Measurements from ENCODE around the gene EIF4G1.
A peak's percentile ranks its signal among the peaks of the same experiment; 100 is the strongest.
"Not testable (repeated sequence)": the region's sequence is repeated elsewhere in the genome, so short reads cannot be mapped to it uniquely, and the experiment has no call there.

EIF4G1 gene

GRCh38 chr3:184314363-184314699 is at the start of gene EIF4G1:
EIF4G1 (plus strand) TSS chr3:184314606; CDS start chr3:184315797, 1,191 bp downstream.
- peaks cover 0 to 23% (median 8%) of the 10 kb centered on the region in 3 donors for H3K36me3 ChIP-seq
- H3K4me1 ChIP-seq = peaks cover 0 to 44% (median 37%) of the 10 kb centered on the region in 4 donors
- H3K4me3 ChIP-seq = peak within 1 kb of the TSS; percentile 76 to 77
- H3K27me3 ChIP-seq = no peaks in the 10 kb centered on the region
- peak within 1 kb of the TSS; percentile 94 to 97 for H3K27ac ChIP-seq
- H3K9me3 ChIP-seq = no peaks in the 10 kb centered on the region
- DNase-seq = peak; percentile 94 to 97
- intact Hi-C loops (cut with DNase I; ENCODE audit: low total_unique reads) = no loop called here
- TF ChIP-seq CTCF (IDR thresholded peaks at IDR 0.05) = no peak

GRCh38 chr3:184267249-184267648 is 47.2 kb upstream of the EIF4G1 start:
- H3K27ac ChIP-seq; H3K4me1 ChIP-seq; H3K36me3 ChIP-seq; intact Hi-C loops (cut with DNase I; ENCODE audit: low total_unique reads); H3K9me3 ChIP-seq; DNase-seq; H3K4me3 ChIP-seq: not testable (repeated sequence)
- peaks cover 0 to 32% of the 10 kb centered on the region in 2 donors for H3K27me3 ChIP-seq

DNA sequence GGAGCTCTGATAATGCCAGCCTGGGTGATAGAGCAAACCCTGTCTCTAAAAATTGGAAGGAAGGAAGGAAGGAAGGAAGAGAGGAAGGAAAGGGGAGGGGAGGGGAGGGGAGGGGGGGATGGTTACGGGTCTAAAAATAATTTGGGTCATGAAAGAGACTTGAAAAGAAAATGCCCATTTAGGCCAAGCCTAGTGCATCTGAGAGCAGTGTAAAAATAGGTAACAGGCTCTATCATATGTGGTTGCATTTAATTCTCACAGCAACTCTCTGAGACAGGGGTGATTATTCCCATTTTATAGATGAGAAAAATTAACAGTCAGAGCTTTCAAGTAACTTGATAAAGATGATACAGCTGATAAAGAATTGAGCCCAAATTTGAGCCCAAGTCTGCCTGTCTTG is 42.1 kb upstream of the EIF4G1 start:
- Histone ChIP-seq H3K36me3 (no peaks in the 10 kb centered on the region), H3K4me3 (no peak overlapping the region), H3K27ac (no peak overlapping the region), H3K4me1 (peaks cover 0 to 6% (median 1%) of the 10 kb centered on the region in 4 donors), H3K27me3 (peaks cover 0 to 39% of the 10 kb centered on the region in 2 donors), H3K9me3 (no peaks in the 10 kb centered on the region)
- intact Hi-C loops (cut with DNase I; ENCODE audit: low total_unique reads) = no loop called here
- no peak for TF ChIP-seq CTCF (IDR thresholded peaks at IDR 0.05)
- no peak for DNase-seq

- no peak for TF ChIP-seq CTCF (IDR thresholded peaks at IDR 0.05)
- no peak overlapping the region for H3K27ac ChIP-seq
- intact Hi-C loops (cut with DNase I; ENCODE audit: low total_unique reads) = no loop called here
These were observed 39.1 kb upstream of the EIF4G1 start for GRCh38 chr3:184275381-184275701.

DNA sequence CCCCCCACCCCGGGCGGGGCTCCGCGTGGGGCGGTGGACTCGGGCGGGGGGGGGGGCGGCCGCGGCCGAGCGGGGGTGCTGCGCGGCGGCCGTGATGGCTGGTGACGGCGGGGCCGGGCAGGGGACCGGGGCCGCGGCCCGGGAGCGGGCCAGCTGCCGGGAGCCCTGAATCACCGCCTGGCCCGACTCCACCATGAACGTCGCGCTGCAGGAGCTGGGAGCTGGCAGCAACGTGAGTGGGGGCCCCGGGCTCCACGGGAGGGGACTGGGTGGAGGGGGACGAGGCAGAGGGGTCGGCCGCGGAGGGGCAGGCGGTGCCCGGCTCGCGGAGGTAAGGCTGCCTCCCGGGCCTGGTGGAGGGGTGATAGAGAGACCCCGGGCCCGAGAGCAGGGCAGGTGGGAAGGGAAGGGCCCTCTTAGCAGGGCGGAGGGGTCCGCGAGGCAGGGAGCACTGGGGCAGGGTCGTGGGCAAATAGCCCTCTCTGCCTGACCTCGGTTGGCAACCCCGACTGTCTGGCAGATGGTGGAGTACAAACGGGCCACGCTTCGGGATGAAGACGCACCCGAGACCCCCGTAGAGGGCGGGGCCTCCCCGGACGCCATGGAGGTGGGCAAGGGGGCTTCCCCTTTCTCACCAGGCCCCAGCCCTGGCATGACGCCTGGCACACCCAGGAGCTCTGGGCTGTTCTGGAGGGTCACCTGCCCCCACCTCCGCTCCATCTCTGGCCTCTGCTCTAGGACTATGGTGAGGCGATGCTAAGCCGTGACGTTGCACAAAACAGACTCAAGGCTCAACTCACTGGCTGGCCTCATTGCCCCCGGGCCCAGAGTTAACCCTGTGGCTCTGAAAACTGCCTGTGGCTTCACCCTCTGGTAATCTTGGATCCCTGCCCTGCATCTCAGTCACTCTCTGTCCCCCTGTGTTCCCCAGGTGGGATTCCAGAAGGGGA is 38.2 kb upstream of the EIF4G1 start, which contains the start of gene ECE2:
ECE2 (plus strand) TSS at position 62 of the 950 bp plus-strand sequence; CDS start at position 194, 132 bp downstream.
- H3K36me3 ChIP-seq = no peaks in the 10 kb centered on the region
- H3K4me1 ChIP-seq = peaks cover 0 to 6% (median 1%) of the 10 kb centered on the region in 4 donors
- intact Hi-C loops (cut with DNase I; ENCODE audit: low total_unique reads) = no loop called here
- no peak for DNase-seq
- H3K9me3 ChIP-seq = no peaks in the 10 kb centered on the region
- H3K4me3 ChIP-seq = no peak within 1 kb of the TSS
- no peak within 1 kb of the TSS for H3K27ac ChIP-seq
- H3K27me3 ChIP-seq = peaks cover 0 to 44% of the 10 kb centered on the region in 2 donors
- no peak for TF ChIP-seq CTCF (IDR thresholded peaks at IDR 0.05)

More at GRCh38 chr3:184275381-184275701, 39.1 kb upstream of the EIF4G1 start:
- Histone ChIP-seq H3K4me1 (peaks cover 0 to 6% (median 1%) of the 10 kb centered on the region in 4 donors), H3K9me3 (no peaks in the 10 kb centered on the region), H3K27me3 (peaks cover 0 to 48% of the 10 kb centered on the region in 2 donors), H3K36me3 (no peaks in the 10 kb centered on the region), H3K4me3 (no peak overlapping the region)
- no peak for DNase-seq

DNA sequence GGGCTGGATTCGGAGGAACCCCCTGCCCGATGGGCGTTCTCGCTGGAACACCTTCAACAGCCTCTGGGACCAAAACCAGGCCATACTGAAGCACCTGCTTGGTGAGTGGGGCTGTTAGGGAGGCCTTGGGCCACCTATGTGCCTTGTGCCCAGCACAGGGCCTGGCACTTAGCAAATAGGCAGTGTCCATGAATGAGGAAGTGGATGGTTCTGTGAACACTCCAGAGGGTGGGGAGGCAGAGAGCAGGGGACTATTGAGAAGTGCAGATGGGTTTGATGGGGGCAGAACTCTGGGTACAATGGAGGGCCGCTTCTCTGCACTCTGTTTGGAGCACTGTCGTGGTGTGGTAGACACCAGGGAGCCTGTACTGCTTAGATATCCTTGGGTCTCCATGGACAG is 37.0 kb upstream of the EIF4G1 start:
- Histone ChIP-seq H3K4me3 (no peak overlapping the region), H3K36me3 (no peaks in the 10 kb centered on the region), H3K4me1 (peaks cover 0 to 6% (median 1%) of the 10 kb centered on the region in 4 donors), H3K27me3 (peaks cover 0 to 44% of the 10 kb centered on the region in 2 donors), H3K9me3 (no peaks in the 10 kb centered on the region), H3K27ac (no peak overlapping the region)
- no peak for TF ChIP-seq CTCF (IDR thresholded peaks at IDR 0.05)
- intact Hi-C loops (cut with DNase I; ENCODE audit: low total_unique reads) = no loop called here
- no peak for DNase-seq

Data from tibial artery (tissue), 4 donors.